GM19395 (cell line): ENCODE measurements around the gene CYP2C9.
"Not testable (repeated sequence)": the region's sequence is repeated elsewhere in the genome, so short reads cannot be mapped to it uniquely, and the experiment has no call there.

Source experiments
- ATAC-seq: cut with Tn5 transposase; IDR thresholded peaks from one replicate; pipeline ENCODE4 v1.9.1; 2021; ENCODE audit warnings: mild to moderate bottlenecking, moderate library complexity; ENCODE audit not compliant: unreplicated experiment

CYP2C9 gene

GRCh38 chr10:94938383-94938782 is at the start of gene CYP2C9:
CYP2C9 (plus strand) TSS chr10:94938658; CDS start chr10:94938683, 25 bp downstream.
- no peak for ATAC-seq

- no peak for ATAC-seq
Measured at GRCh38 chr10:94889123-94889522, 49.3 kb upstream of the CYP2C9 start.

- ATAC-seq = no peak
Measured at GRCh38 chr10:94890264-94891022, 48.0 kb upstream of the CYP2C9 start.

- not testable (repeated sequence) for ATAC-seq
Measured at GRCh38 chr10:94898414-94898813, 40.0 kb upstream of the CYP2C9 start.

GRCh38 chr10:94902080-94902479 is 36.4 kb upstream of the CYP2C9 start:
- no peak for ATAC-seq

- peak; percentile 72 for ATAC-seq
Measured at GRCh38 chr10:94902570-94902969, 35.9 kb upstream of the CYP2C9 start.

- not testable (repeated sequence) for ATAC-seq
Measured at GRCh38 chr10:94904506-94905148, 33.8 kb upstream of the CYP2C9 start.

- no peak for ATAC-seq
Measured at GRCh38 chr10:94916423-94916822, 22.0 kb upstream of the CYP2C9 start.

- no peak for ATAC-seq
Measured at GRCh38 chr10:94936721-94937120, 1.7 kb upstream of the CYP2C9 start.

- not testable (repeated sequence) for ATAC-seq
Measured at GRCh38 chr10:94943432-94944103, 5.1 kb downstream of the CYP2C9 start.

- not testable (repeated sequence) for ATAC-seq
Measured at GRCh38 chr10:94946181-94946580, 7.7 kb downstream of the CYP2C9 start.

GRCh38 chr10:94963901-94964300 is 25.4 kb downstream of the CYP2C9 start:
- ATAC-seq = peak; percentile 82

- no peak for ATAC-seq
Measured at GRCh38 chr10:94983555-94983954, 45.1 kb downstream of the CYP2C9 start.

GRCh38 chr10:94989192-94989591 is 50.7 kb downstream of the CYP2C9 start:
- no peak for ATAC-seq

- ATAC-seq = no peak
Measured at GRCh38 chr10:94991243-94991888, 52.9 kb downstream of the CYP2C9 start.

GRCh38 chr10:94992811-94993210 is 54.4 kb downstream of the CYP2C9 start:
- ATAC-seq = no peak

- no peak for ATAC-seq
Measured at GRCh38 chr10:94997741-94998174, 59.3 kb downstream of the CYP2C9 start.

- no peak for ATAC-seq
Measured at GRCh38 chr10:95026461-95026860, 88.0 kb downstream of the CYP2C9 start.

GRCh38 chr10:95031656-95032055 is 93.2 kb downstream of the CYP2C9 start:
- ATAC-seq = no peak

- ATAC-seq = no peak
Measured at GRCh38 chr10:95034401-95034800, 95.9 kb downstream of the CYP2C9 start.
